PC-3 (cell line): Measurements from ENCODE around the gene PLPP1. TPM values are rescaled to one million over a fixed set of nuclear protein-coding genes. Genes with fewer than 3 reads are reported as not detected.
A peak's percentile ranks its signal among the peaks of the same experiment; 100 is the strongest.

ENCODE experiments used
- ATAC-seq: fragments of 200-7000 bp; cut with Tn5 transposase; 2 replicates; pipeline ENCODE4 v1.9.1; 2020; ENCODE audit warnings: mild to moderate bottlenecking, moderate library complexity
- BruUV-seq: library from RNA; stranded (reverse); fragments of 400-500 nt; replicated peaks from 2 replicates; lab custom pipeline; 2021; lab: Mats Ljungman, UMichigan
- CTCF ChIA-PET: fragments of 300-600 bp; sonication (Branson Sonifier 250); formaldehyde crosslinking; loops from one replicate; lab custom pipeline; 2022; ENCODE audit warnings: antibody characterized with exemption; lab: Charles Lee
- POLR2A ChIA-PET: fragments of 300-600 bp; sonication (Branson Sonifier 250); formaldehyde crosslinking; loops from one replicate; lab custom pipeline; 2022; ENCODE audit warnings: antibody characterized with exemption; ENCODE audit not compliant: unreplicated experiment; lab: Charles Lee
- DNase-seq: peaks from one replicate; pipeline ENCODE4 v3.0.0-alpha.2; 2015
- H2AFZ ChIP-seq: fragments of 300-600 bp; sonication (generic); 2 replicates; pipeline ENCODE4 v1.6.0; 2016; ENCODE audit warnings: antibody characterized with exemption, low read length
- H3F3A ChIP-seq: fragments of 300-600 bp; sonication (generic); one replicate; pipeline ENCODE4 v1.6.0; 2017; ENCODE audit warnings: antibody characterized with exemption, low read length, control low read depth, mild to moderate bottlenecking; ENCODE audit not compliant: unreplicated experiment
- H3K27ac ChIP-seq: fragments of 300-600 bp; sonication (generic); 2 replicates; pipeline ENCODE4 v1.5.1; 2016; ENCODE audit warnings: mild to moderate bottlenecking, low read length
- H3K27me3 ChIP-seq: fragments of 300-600 bp; sonication (generic); 2 replicates; pipeline ENCODE4 v1.6.1; 2016; ENCODE audit warnings: low read length, mixed read lengths
- H3K36me3 ChIP-seq: fragments of 300-600 bp; sonication (generic); 2 replicates; pipeline ENCODE4 v1.6.1; 2016; ENCODE audit warnings: low read depth, mixed run types, low read length, mixed read lengths
- H3K4me1 ChIP-seq: fragments of 300-600 bp; sonication (generic); 2 replicates; pipeline ENCODE4 v1.5.1; 2016; ENCODE audit warnings: low read length; ENCODE audit not compliant: insufficient read depth
- H3K4me2 ChIP-seq: fragments of 300-600 bp; sonication (generic); 2 replicates; pipeline ENCODE4 v1.6.0; 2016; ENCODE audit warnings: low read length
- H3K4me3 ChIP-seq: fragments of 300-600 bp; sonication (generic); 2 replicates; pipeline ENCODE4 v1.5.1; 2016; ENCODE audit warnings: mild to moderate bottlenecking, low read length, mixed read lengths
- H3K79me2 ChIP-seq: fragments of 300-600 bp; sonication (generic); 2 replicates; pipeline ENCODE4 v1.6.1; 2017; ENCODE audit warnings: low read length, mixed read lengths
- H3K9ac ChIP-seq: fragments of 300-600 bp; sonication (generic); 2 replicates; pipeline ENCODE4 v1.6.0; 2016; ENCODE audit warnings: mild to moderate bottlenecking, low read length
- H3K9me2 ChIP-seq: fragments of 300-600 bp; sonication (generic); replicated peaks from 2 replicates; pipeline ENCODE4 v1.6.1; 2016; ENCODE audit warnings: mixed run types, low read length, mixed read lengths
- H3K9me3 ChIP-seq: fragments of 300-600 bp; sonication (generic); 2 replicates; pipeline ENCODE4 v1.6.1; 2016; ENCODE audit warnings: low read length, mixed read lengths
- H4K20me1 ChIP-seq: fragments of 300-600 bp; sonication (generic); 2 replicates; pipeline ENCODE4 v1.6.1; 2016; ENCODE audit warnings: low read length, mixed read lengths
- CTCF ChIP-seq: fragments of 300-600 bp; sonication (generic); conservative IDR thresholded peaks from 2 replicates; pipeline ENCODE4 v1.5.1; 2017; ENCODE audit warnings: antibody characterized with exemption, low read depth, mild to moderate bottlenecking, low read length
- EZH2 ChIP-seq: fragments of 300-600 bp; sonication (generic); IDR thresholded peaks from one replicate; pipeline ENCODE4 v1.6.1; 2017; ENCODE audit warnings: antibody characterized with exemption, mild to moderate bottlenecking, low read length; ENCODE audit not compliant: unreplicated experiment
- EZH2phosphoT487 ChIP-seq: fragments of 300-600 bp; sonication (generic); IDR thresholded peaks from 2 replicates; pipeline ENCODE4 v1.6.1; 2018; ENCODE audit warnings: mild to moderate bottlenecking, antibody characterized with exemption, low read length, borderline replicate concordance
- intact Hi-C: fragments of 100-400 bp; cut with micrococcal nuclease; formaldehyde crosslinking; loops from 2 replicates; pipeline ENCODE4 v1.9.0; 2023
- total RNA-seq: library from RNA; depleted of rRNA; stranded (reverse); fragments of >200 nt; gene quantifications from 2 replicates; pipeline ENCODE4 v1.2.3, GENCODE V29; 2014

The PLPP1 gene
- total RNA-seq, 1 experiment from 2014 or later: 16.2 TPM

- no TSS peak for BruUV-seq
- H3K9ac ChIP-seq: peak overlapping the region; percentile 23; the same call in 1 of the 2 replicates
- no peaks in the 10 kb centered on the region for H3K9me3 ChIP-seq
- intact Hi-C loops: no loop called here
- H3K36me3 ChIP-seq: no peaks in the 10 kb centered on the region
- peaks cover 4% of the 10 kb centered on the region for H3F3A ChIP-seq
- H2AFZ ChIP-seq: no peak overlapping the region
- CTCF ChIA-PET: no interaction called here
- no peaks in the 10 kb centered on the region for H3K27me3 ChIP-seq
- no peak for TF ChIP-seq EZH2
- TF ChIP-seq EZH2phosphoT487: no peak
- no peak for TF ChIP-seq CTCF
- ATAC-seq (no peak), DNase-seq (peak; percentile 4)
- peaks cover 26% of the 10 kb centered on the region for H3K4me1 ChIP-seq
- no peak overlapping the region for H3K4me3 ChIP-seq
- POLR2A ChIA-PET: interaction anchor here (0.6 kb wide), 1 partner anchor 204 kb away, joined by 6 read pairs; no protein-coding TSS in a partner anchor
- H4K20me1 ChIP-seq: no peaks in the 10 kb centered on the region
- H3K27ac ChIP-seq: peak overlapping the region; percentile 89
- H3K9me2 ChIP-seq: no peaks in the 10 kb centered on the region
- H3K4me2 ChIP-seq: peak overlapping the region; percentile 10; the same call in 1 of the 2 replicates
- H3K79me2 ChIP-seq: no peaks in the 10 kb centered on the region
Observed at GRCh38 chr5:55438998-55439397, 95.8 kb downstream of the PLPP1 start.

GRCh38 chr5:55437859-55438206 lies 96.9 kb downstream of the PLPP1 start:
- Histone ChIP-seq H3K4me2 (peak overlapping the region; percentile 89), H3K4me3 (peak overlapping the region; percentile 57), H3K9me2 (no peaks in the 10 kb centered on the region), H2AFZ (no peak overlapping the region; the same call in 1 of the 2 replicates), H3F3A (peaks cover 4% of the 10 kb centered on the region), H3K27me3 (no peaks in the 10 kb centered on the region), H3K36me3 (no peaks in the 10 kb centered on the region), H4K20me1 (no peaks in the 10 kb centered on the region), H3K79me2 (no peaks in the 10 kb centered on the region), H3K27ac (peak overlapping the region; percentile 89), H3K4me1 (peaks cover 26% of the 10 kb centered on the region), H3K9me3 (no peaks in the 10 kb centered on the region), H3K9ac (peak overlapping the region; percentile 25)
- BruUV-seq: no TSS peak
- TF ChIP-seq CTCF (no peak), EZH2 (no peak), EZH2phosphoT487 (no peak)
- intact Hi-C loops: no loop called here
- ATAC-seq (peak; percentile 11; the same call in 1 of the 2 replicates), DNase-seq (no peak)
- ChIA-PET POLR2A (no interaction called here), CTCF (no interaction called here)

- Histone ChIP-seq H3K4me1 (peaks cover 26% of the 10 kb centered on the region), H3F3A (peaks cover 4% of the 10 kb centered on the region), H2AFZ (no peak overlapping the region), H4K20me1 (no peaks in the 10 kb centered on the region), H3K9ac (peak overlapping the region; percentile 25), H3K79me2 (no peaks in the 10 kb centered on the region), H3K4me3 (peak overlapping the region; percentile 57), H3K27me3 (no peaks in the 10 kb centered on the region), H3K9me3 (no peaks in the 10 kb centered on the region), H3K9me2 (no peaks in the 10 kb centered on the region), H3K4me2 (peak overlapping the region; percentile 89), H3K27ac (peak overlapping the region; percentile 89), H3K36me3 (no peaks in the 10 kb centered on the region)
- ATAC-seq (no peak), DNase-seq (no peak)
- BruUV-seq: no TSS peak
- ChIA-PET CTCF (no interaction called here), POLR2A (no interaction called here)
- intact Hi-C loops: no loop called here
- TF ChIP-seq EZH2phosphoT487 (no peak), CTCF (no peak), EZH2 (no peak)
Observed at GRCh38 chr5:55437452-55437851, 97.3 kb downstream of the PLPP1 start.
